Activated T-helper 9 cell treated with anti-CD3 and anti-CD28 coated beads, Interleukin-2, amount 50 U/mL, for 16 hours (primary cell): ENCODE results near the gene KLHL1.

ENCODE experiments used
- DNase-seq: peaks from one replicate; pipeline ENCODE4 v3.0.0-alpha.2; 2020; ENCODE audit warnings: low read depth

The KLHL1 gene

DNA sequence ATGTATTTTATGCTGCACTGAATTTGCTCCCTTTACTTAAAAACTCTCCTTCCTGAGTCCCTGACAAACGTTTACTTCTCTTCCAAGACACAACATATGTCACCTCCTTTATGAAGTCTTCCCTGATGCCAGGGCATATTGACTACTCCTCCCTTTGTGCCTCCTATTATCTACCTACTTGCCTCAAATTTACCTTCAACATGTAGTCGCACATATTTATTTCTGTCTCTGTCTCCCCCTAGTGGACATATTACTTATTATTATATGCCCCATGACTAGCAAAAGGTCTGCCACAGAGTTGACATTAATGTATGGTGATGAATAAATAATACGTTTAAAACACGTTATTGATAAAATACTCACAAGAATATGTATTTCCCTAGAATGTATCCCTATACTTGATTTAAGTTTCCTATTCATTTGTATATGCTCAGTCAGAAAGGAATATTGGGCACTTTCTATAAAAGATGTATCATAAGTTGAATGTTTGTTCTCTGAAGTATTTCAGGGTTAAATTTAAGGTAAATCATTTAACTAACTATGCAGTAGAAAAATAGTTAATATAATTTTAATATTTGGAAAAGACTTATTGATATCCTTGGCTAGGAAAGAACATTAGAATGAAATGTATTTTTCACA, 250.9 kb downstream of the KLHL1 start:
- DNase-seq, result no peak

DNA sequence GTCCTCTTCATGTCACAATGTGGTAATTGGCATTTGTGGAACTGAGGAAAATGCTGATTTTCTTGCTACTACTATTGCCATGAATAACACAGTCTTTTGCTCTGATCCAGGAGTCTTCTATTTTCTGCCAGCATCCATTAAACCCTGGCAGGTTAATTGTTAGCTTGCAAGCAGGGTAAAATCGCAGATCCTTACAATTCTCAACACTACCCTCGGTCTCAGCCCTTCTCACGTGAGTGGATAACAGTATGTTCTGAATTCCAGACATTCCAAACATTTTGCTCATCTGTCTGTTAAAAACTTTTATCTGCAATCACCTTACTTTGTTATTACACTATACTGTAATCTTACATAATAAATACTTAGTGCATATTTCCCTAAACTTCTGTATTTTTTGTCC, 251.9 kb downstream of the KLHL1 start:
- no peak for DNase-seq

DNA sequence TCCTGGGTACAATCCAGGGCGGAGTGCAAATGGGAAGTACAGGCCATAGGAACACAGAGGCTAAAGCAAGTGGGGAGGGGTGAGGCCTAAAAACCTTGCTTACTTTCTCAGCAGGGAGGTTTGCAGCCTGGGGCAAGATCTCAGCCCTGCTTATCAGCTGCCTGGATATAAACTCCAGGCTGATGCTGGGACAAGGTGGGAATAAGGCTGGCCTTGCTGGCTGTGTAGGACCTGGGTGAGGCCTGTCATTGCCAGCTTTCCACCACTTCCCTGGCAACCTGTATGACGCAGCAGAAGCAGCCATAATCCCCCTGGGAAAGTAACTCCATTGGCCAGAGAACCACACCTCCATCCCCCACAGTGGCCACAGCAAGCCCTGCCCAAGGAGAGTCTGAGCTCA, 279.7 kb downstream of the KLHL1 start:
- DNase-seq, result no peak

DNA sequence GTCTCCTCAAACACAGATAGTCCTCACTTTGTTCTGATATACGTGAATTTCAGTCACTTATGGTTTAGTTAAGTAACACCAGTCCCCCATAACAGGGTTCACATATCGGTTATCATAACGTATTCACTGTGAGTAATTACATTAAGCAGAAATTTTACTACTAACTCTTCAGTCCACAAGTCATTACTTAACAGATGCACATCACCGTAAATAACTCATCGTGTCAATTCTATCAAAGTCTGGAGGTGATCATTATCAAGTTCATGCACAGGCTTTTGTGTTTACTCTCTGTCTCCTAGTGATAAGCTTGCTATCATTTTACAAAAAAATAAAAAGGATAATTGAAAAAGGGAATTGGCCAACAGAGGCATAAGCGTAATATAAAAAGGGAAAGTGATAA, 288.1 kb downstream of the KLHL1 start:
- DNase-seq, result no peak

DNA sequence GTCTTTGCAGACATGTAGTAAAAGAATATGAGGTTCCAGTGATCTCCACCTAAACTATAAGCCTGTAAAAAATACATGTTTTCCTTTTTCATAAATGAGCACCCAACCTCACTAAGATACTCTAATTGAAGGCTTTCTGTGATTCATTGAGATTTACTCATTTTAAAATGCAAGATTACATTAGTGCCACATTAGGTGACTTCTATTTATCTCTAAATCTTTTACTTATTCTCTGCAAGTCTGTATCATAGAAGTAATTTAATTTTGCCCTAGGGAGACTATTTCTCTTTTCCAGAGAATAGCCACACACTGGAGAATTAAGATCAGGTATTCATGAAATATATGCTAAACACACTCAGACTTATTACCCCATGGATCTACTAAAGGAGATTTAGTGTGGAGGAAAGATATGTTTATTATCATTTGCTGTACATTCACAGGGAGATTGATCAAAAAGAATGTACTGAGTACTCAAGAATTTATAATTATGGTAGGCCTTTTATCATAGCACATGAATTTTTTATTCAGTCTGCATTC, 290.9 kb downstream of the KLHL1 start:
- DNase-seq, result no peak

DNA sequence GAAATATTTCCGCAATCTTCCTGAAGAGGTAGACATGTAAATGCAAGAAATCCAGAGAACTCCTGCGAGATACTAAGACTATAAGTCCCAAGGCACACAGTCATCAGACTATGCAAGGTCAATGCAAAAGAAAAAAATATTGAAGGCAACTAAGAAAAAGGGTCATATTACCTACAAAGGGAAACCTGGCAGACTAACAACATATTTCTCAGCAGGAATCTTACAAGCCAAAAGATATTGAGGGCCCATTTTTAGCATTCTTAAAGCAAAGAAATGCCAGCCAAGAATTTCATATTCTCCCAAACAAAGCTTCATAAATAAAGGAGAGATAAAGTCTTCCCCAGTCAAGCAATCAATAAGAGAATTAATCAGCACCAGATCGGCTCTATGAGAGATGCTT, 299.1 kb downstream of the KLHL1 start:
- DNase-seq, result no peak

DNA sequence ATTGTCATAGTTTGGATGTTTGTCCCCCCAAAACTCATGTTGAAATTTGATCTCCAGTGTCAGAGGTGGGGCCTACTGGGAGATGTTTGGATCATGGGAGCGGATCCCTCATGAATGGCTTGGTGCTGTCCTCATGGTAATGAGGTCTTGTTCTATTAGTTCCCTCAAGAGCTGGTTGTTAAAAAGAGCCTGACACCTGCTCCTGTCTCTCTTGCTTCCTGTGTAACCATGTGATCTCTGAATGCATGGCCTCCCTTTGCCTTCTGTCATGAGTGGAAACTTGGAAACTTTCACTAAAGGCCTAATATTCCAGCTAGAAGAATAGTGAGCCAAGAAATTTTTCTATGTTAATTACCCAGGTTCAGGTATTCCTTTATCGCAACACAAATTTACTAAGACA, 312.0 kb downstream of the KLHL1 start:
- DNase-seq, result no peak

DNA sequence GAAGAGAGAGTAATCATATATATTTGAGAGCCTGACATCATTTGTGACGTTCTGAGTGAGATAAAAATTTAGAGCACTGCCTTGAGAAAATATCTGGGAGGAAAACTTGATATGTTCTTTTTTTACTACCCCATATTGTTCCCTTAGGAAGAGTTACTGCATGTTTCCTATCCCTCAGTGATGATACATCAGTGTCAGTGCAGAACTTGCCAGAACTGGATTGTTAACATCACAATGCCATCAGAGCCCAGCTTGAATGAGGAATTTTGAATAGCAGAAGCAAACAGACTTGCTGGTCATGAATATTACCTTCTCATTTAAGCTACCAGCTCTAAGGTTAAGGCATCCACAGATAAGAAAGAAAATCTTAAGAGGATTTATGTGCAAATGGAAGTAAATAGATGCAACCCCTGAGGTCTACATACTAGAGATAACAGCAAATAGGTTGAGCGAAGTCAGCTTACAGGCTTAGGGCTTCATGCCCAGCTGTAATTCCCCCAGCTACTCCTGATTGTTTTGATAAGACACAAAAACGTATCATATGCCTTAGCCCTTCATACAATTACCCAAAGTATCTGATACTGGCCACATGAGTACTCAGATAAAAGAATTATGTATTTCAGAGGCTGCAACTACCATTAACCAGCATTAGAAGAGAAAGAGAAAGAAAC, 314.3 kb downstream of the KLHL1 start:
- no peak for DNase-seq

DNA sequence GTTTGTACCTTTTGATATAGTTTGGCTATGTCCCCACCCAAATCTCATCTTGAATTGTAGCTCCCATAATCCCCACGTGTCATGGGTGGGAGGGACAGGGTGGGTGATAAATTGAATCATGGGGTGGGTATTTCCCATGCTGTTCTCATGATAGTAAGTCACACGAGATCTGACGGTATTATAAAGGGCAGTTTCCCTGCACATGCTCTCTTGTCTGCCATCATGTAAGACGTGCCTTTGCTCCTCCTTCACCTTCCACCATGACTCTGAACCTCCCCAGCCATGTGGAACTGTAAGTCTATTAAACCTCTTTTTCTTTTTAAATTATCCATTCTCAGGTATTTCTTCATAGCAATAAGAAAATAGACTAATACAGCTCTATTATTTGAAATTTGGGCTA, 331.3 kb downstream of the KLHL1 start:
- DNase-seq, result no peak

DNA sequence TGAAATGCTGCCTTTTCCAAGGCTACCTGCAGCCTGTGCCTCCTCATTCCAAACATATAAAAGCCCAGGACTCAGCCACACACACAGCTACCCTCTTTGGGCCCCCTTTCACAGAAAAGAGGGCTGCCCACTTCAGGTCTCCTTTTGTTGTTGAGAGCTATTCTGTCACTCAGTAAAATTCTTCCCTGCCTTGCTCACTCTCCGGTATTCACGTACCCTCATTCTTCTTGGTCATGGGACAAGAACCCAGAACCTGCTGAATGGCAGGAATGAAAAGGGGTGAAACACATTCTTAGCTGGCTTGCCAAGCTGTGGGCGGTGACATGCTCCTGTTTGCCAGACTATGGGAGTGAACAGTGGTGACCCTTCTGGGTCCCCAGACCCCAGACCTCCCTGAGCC, 338.6 kb downstream of the KLHL1 start:
- DNase-seq, result no peak

DNA sequence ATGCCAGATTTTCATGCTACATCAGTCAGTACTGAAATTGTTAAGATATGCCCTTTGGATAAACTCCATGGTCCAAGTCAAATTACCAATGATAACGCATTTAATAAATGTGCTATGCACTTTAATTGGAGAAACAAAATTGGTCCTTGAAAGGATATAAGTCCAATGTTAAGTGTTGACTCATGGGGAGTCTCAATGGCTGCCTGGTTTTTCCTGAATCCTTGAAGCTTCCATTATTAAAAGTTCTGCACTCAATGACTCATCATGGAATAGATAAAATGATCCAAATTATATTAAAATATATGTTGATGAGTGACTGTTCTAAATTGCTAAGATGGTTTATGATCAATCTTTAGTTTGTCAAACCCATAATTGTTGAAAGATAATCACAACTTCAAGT, 346.7 kb downstream of the KLHL1 start:
- no peak for DNase-seq

DNA sequence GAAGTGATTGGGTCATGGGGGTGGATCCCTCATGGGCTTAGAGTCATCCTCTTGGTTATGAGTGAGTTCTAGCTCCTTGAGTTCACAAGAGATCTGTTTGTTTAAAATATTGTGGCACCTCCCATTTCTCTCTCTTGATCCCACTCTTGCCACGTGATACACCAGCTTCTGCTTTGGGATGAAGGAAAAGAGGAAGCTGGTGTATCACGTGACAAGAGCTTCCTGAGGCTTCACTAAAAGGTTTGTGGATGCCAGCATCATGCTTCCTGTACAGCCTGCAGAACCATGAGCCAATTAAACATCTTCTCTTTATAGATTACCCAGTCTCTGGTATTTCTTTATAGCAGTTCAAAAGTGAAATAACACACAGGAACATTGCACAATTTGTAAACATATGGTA, 353.2 kb downstream of the KLHL1 start:
- DNase-seq, result no peak

DNA sequence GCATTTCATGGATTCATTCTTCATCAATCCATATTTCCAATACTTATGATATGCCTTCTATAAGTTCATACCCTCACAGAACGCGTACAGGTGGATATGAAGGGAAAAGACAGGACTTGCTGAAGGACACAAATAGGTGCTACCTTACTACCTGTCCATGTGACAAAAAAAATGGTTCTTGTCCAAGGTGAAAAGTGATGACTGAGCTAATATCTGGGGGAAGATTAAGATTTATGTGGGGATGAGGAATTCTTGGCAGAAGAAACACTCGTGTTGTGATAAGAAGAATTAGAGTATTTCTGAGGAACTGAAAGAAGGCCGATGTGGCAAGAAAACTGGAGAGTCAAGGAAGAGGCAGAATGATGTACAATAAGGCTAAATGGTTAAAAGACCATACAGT, 357.0 kb downstream of the KLHL1 start:
- no peak for DNase-seq

DNA sequence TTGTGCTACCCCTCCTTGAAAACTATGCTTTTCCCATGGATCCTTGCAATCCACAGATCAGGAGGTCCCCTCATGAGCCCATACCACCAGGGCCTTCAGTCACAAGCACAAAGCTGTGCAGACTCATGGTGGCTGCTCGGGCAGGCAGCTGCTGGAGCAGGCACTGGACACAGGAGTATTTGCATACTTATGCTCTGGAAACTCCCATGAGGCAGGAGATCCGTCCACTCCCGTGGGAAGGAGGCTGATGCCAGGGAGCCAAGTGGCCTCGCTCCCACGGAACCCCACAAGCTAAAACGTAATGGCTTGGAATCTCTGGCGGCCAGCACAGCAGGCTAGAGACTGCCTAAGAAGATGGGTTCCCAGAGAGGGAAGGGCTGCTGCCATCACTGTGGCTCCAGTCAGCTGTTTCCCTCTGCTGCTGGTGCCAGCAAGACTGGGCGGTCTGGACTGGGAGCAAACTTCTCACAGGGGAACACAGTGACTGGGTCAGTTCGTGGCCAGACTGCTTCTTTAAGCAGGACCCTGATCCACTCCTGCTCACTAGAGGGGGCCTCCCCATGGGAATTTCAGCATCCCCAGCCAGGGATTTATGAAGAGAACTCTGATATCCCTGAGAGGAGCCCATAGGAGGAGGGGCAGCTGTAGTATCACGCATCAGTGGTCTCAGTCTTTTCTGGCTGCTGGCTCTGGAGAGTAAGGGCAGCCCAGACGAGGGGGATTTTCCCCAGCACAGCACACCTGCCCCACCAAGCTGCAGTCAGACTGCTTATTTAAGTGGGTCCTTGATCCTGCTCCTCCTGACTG, 370.9 kb downstream of the KLHL1 start:
- no peak for DNase-seq

DNA sequence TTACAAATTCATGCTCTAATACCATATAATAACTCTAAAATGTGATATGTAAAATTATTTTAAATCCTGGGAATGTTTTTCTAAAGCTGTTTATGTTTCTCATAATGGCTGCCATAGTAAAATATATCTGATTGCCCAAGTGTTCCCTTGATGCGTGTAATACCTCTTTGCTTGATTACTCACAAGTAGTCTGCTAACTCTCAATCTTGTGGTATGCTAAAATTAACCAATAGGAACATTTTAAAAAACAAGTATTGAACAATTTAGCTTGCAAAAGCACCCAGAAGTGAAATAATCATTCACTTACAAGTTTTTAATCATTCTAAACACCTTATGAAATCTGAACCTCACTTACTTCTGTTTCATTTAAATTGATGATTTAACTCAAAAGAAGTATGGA, 386.6 kb downstream of the KLHL1 start:
- DNase-seq, result no peak

DNA sequence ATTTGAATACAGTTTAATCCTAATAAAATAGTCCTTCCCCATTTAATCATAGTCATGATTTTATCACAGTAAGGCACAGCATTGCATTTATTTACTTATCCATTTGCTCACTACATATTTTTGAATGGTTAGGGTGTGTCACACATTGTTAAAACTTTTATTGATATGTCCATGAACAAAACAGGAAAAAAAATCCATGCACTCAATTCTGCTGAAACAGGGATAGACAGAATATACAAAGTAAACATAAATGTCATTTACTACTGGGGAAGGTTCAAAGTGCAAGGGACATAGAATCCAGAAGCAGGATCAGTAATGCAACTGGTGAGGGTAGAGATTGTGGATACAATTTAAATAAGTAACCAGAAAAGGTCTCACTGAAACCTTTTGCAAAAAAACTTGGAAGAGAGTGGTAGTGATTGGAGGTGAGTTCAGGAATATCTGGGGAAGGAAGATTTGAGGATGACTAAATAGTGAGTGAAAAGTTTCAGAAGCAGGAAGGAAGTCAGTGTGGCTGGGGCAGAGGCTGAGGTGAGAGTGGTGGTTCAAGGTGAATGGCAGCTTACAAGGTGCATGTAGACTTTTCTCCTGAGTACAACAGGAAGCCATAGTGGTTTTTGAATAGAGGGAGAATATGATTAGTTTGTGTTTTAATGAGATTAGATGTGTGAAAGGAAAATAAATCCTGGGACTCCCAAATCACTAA, 387.8 kb downstream of the KLHL1 start:
- no peak for DNase-seq

DNA sequence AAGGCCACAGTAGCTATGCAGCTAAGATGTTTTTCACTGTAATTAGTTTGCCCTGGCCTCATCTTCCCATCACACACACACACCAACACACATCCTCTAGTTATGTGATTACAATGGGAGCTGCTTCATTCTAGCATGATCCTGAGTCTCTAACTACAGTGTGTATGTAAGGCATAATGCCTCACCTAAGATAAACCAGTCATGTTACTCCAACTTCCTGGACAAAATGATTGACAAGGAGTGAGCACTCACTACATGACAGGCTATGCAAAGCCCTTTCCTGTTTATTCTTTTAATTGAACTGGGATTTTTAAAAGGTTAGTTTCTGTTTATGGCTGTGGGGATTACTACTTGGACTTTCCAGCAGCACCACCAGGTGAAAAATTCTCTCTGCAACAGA, 401.4 kb downstream of the KLHL1 start:
- no peak for DNase-seq

DNA sequence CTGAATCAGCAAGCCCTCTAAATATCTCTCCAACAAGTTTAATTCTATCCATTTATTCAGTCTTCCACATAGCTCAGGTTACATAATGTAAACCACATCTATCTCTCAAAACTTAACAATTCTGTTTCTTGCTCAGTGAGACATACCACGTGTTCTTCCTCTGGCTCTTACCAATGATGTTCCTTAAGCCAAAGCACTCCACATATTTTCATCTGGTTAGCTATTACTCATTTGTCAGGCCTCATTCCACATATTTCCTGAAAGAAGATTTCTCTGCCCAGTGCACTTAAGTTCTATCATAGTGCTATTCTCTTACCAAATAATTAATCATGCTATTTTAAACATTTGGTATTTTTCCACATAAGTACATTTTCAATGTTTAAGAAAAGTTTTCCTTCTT, 403.9 kb downstream of the KLHL1 start:
- no peak for DNase-seq

DNA sequence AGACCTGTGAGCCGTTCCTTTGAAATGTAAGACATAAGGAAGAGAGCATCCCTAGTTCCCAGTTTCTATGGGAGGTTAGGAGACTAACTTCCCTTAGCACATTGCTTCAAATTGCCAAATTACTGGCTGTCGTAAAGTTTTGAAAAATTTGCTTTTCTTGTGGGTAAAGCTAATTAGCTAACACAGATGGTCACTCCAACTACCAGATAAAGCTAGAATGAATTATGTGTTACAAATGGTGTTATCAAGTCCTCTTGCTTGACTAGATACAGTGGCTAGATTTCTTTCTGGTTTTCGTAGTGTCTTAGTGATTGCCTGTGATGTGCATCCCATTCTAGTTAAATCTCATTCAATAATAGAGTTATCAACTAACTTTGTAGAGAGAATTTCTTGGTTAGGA, 417.3 kb downstream of the KLHL1 start:
- DNase-seq, result no peak

DNA sequence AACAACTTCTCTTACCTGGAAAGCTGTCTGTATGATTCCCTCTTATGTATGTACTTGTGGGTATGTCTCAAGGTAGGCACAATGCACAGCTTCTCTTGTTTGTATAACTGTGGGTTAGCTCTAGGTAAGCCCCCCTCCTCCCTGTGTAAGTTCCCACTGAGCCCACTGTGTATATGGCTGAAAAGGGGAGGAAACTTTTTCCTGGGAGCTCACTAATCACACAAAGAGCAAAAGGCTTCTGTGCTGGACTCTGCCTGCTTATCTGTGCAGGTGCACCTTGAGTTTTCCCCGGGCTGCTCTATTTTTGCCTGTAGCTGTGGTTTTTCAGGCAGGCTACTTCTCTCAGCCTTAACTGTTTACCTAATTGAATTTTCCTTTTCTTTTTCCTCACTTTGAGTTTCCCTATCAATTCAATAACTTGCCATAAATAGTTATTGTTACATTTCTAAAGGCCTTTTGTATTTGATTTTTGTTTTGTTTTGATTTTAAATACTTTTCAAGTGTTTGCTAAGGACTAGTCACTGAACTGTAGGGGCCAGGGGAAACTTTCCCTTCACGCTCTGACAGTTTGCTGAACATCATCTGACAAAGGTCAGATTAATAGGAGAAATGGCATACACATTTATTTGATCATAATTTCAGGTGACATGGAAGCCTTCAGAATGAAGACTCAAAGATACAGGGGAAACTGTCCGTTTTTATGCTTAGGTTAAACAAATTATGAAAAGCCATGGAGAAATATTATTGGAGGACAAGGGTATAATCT, 424.1 kb downstream of the KLHL1 start:
- no peak for DNase-seq

DNA sequence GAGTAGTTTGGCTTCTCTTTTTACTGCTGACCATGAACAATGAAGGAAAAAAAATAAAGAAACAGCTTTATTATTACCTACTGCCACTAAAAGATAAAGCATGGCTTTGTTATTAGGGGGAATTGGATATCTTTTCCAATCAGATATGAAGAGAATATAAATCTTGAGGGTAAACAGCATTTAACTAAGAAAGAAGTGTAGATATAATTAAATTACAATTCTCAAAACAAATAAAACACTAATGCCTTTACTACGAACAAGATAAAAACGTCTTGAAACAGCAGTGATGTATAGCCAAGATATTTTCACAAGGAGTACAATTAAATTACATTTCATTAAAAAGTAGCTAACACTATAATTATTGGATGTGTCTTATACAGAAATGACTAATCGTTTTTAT, 426.5 kb downstream of the KLHL1 start:
- DNase-seq, result no peak

DNA sequence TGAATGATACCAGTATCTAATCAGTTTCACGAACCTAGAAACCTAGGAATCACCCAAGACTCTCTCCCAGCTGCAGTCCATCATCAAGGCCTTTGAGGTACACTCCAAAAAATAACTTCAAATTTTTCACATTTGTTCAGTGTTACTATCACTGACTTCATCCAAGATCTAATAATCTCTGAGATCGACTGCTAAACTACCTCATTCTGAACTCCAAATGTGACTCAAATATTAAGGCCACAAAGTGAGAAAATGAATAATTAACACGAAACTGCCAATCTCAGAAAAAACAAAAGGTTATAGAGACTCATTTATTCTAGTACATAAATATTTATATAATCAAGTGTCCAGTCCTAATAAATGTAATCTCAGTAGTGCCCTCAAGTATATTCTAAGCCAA, 430.9 kb downstream of the KLHL1 start:
- DNase-seq, result no peak
